Gastrocnemius medialis (tissue), 4 donors: ENCODE measurements around the gene RIN1.

Experiments used
- CTCF ChIP-seq, 5 experiments: fragments of 450-650 bp in 3 of 5; fragments of 200-600 bp in 2 of 5; sonication (generic) in 2 of 5; IDR thresholded peaks in 4 of 5; conservative IDR thresholded peaks in 1 of 5; 1 replicate in 4 of 5; 2 replicates in 1 of 5; pipeline ENCODE4 v1.5.1; 2016 to 2019; ENCODE audit warnings: antibody characterized with exemption in 5 of 5, mild to moderate bottlenecking in 3 of 5, moderate library complexity in 3 of 5
- POLR2A ChIP-seq, 2 donors: fragments of 450-650 bp; IDR thresholded peaks; one replicate each; pipeline ENCODE4 v1.6.1; 2017; ENCODE audit warnings: antibody characterized with exemption in 2 of 2, mild to moderate bottlenecking in 2 of 2, moderate library complexity in 2 of 2

GRCh38 chr11:66314186-66314501 lies 22.1 kb downstream of the RIN1 start:
- TF ChIP-seq CTCF (IDR thresholded peaks at IDR 0.05 in 4 of 5, conservative IDR thresholded peaks at IDR 0.05 in 1 of 5) (no peak), POLR2A (IDR thresholded peaks at IDR 0.05) (no peak)
